Measurements from ENCODE around the gene FAM111A.

The FAM111A gene

DNA sequence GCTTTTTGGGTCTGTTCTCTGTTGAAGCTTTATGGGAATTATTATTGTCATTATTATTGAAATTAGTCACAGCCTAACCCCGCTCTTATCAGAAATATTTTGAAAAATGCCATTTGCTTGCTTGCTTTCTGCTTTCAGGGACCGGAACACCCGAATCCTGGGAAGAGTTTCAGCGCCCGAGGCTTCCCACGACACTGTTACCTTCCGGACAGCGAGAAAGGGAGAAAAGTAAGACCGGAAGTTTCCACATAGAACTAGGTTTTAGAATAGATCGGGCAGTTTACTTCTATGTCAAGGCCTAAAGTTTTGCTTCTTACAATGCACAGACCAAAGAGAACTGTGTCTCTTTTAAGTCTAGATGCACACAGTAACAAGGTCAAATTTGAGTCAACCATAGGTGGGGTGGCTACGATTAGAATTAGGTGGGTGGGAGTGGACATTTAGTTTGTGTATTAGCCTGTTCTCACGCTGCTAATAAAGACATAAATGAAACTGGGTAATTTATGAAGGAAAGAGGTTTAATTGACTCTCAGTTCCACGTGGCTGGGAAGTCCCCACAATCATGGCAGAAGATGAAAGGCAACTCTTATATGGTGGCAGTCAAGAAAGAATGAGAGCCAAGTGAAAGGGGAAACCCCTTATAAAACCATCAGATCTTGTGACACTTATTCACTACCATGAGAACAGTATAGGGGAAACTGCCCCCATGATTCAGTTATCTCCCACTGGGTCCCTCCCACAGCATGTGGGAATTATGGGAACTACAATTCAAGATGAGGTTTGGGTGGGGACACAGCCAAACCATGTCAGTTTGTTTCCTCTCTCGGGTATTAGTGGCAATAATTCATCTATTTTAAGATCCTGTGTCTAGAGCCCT, 57.1 kb downstream of the FAM111A start:
- no peak for DNase-seq (ENCODE audit: low read depth, low spot score)

DNA sequence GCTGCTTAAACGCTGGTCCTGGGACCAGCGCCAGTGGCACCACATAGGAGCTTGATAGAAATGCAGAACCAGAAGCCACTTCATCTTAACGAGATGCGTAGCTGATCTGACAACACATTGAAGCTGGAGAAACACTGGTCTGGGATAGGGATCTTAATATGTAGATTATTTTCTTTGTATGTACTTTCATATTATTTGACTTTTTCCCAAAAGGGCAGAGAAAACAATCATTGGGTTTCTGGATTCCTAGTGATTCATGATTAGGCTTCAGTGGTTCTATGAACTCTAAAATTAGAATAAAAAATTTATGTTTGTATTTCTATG, 57.7 kb downstream of the FAM111A start:
- DNase-seq (ENCODE audit: low read depth, low spot score): no peak

DNA sequence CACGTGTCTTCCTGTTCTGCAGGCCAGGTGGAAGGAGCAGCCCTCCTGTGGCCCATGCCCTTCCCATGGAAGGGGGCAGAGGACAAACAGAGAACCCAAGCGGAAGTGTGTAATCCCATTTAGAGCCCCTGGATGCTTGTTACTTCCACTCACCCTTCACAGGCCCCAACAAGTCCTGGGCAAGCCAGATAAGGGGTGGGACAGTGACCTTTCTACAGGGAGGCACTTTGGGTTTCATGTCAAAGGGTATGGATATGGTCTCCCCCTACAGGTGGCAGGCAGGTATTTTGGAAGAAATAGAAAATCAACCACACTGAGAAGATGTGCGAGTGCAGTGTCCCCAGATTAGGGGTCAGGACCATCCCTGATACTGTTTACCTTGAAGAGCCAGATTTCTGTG, 58.7 kb downstream of the FAM111A start:
- DNase-seq (ENCODE audit: low read depth, low spot score): no peak

Data from activated naive CD8-positive, alpha-beta T cell treated with anti-CD3 and anti-CD28 coated beads, Interleukin-2, amount 50 U/mL, for 16 hours (primary cell).